ENCODE results near the gene MMP14. TPM values are rescaled to one million over a fixed set of nuclear protein-coding genes. Genes with fewer than 3 reads are reported as not detected.

MMP14 gene
- total and polyA plus RNA-seq, 2 of the 8 experiments (the other 6 are each of a cell fraction or from before 2014, with no cell fraction given) = 58.2 to 86.8 TPM

DNA sequence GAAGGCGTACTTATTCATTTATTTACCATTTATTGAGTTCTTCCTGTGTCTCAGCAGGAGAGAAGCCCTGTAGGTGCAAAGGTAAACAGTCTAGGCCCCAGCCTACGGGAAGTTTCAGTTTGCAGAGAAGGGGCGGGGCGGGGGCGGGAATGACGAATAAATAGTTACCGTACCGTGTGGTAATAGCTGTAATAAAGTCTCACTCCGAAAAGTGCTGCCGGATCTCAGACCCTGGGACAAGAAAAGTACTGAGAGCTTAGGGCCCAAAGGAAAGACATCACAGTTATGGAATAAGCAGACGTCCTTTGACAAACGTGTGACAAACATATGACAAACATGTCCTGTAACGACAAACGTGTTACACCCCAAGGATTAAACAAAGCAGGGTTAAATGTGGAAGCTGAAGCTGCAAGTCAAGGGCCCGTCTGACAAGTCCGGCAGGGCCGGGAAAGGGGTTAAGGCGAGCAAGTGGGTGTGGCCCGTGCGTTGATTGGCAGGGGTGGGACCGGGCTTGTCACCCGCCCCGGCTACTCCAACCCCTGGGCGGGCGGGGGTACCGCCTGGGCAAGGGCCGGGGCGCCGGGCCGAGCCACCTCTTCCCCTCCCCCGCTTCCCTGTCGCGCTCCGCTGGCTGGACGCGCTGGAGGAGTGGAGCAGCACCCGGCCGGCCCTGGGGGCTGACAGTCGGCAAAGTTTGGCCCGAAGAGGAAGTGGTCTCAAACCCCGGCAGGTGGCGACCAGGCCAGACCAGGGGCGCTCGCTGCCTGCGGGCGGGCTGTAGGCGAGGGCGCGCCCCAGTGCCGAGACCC, 35.0 kb downstream of the MMP14 start, which contains the start of gene LRP10 (continued):
- TF ChIP-seq TBP (IDR thresholded peaks at IDR 0.05; ENCODE audit: low read depth, low read length) (peak; percentile 52; the same call in 1 of the 2 replicates), KDM4A (IDR thresholded peaks at IDR 0.05; ENCODE audit: low read depth, low read length, severe bottlenecking) (peak; percentile 66), KDM1A (IDR thresholded peaks at IDR 0.05; ENCODE audit: borderline replicate concordance, low read length) (peak; percentile 51; the same call in 1 of the 2 replicates), SP1 (IDR thresholded peaks at IDR 0.05; ENCODE audit: low read depth, low read length) (no peak; the same call in 1 of the 2 replicates), BCL11A (IDR thresholded peaks at IDR 0.05; ENCODE audit: low read depth in 2 of 2, low read length in 2 of 2) (no peak), CTBP2 (IDR thresholded peaks at IDR 0.05; ENCODE audit: borderline replicate concordance, insufficient read depth, insufficient read length, low read length) (peak; percentile 28), RAD21 (IDR thresholded peaks at IDR 0.05 in 1 of 2, conservative IDR thresholded peaks at IDR 0.05 in 1 of 2; ENCODE audit: low read depth in 2 of 2, low read length in 2 of 2) (no peak), PHF8 (conservative IDR thresholded peaks at IDR 0.05; ENCODE audit: low read depth, low read length) (0 out of 2 replicates have a peak, but pooled peaks have one; percentile 1), TAF1 (IDR thresholded peaks at IDR 0.05; ENCODE audit: low read depth, low read length) (peak; percentile 47; the same call in 1 of the 2 replicates), FOSL1 (IDR thresholded peaks at IDR 0.05; ENCODE audit: insufficient read depth, low read depth, low read length) (no peak), RFX5 (IDR thresholded peaks at IDR 0.05; ENCODE audit: borderline replicate concordance, low read depth, low read length) (no peak)

All from H1 (cell line).